Thyroid gland (tissue), 4 donors: ENCODE measurements around the gene FGD3. TPM values are rescaled to one million over a fixed set of nuclear protein-coding genes. Genes with fewer than 3 reads are reported as not detected.

ENCODE experiments used
- DNase-seq, 2 donors: peaks; one replicate each; pipeline ENCODE4 v3.0.0-alpha.2; 2019
- H3K27ac ChIP-seq, 3 donors: fragments of 200-600 bp; sonication (generic); 1 replicate in 2 of 3; 2 replicates in 1 of 3; pipeline ENCODE4 v1.5.1; 2016 to 2019; ENCODE audit warnings: mild to moderate bottlenecking in 1 of 3, moderate library complexity in 1 of 3
- H3K27me3 ChIP-seq: fragments of 200-600 bp; sonication (generic); one replicate; pipeline ENCODE4 v1.5.1; 2019
- H3K36me3 ChIP-seq, 2 donors: fragments of 200-600 bp; sonication (generic); one replicate each; pipeline ENCODE4 v1.5.1; 2016 to 2019
- H3K4me1 ChIP-seq, 2 donors: fragments of 200-600 bp; sonication (generic); one replicate each; pipeline ENCODE4 v1.5.1; 2017 to 2019
- H3K4me3 ChIP-seq, 3 donors: fragments of 200-600 bp; sonication (generic); replicated peaks in 1 of 3; 1 replicate in 2 of 3; 2 replicates in 1 of 3; pipeline ENCODE4 v1.5.1; 2016; ENCODE audit warnings: mild to moderate bottlenecking in 1 of 3
- H3K9me3 ChIP-seq: fragments of 200-600 bp; sonication (generic); one replicate; pipeline ENCODE4 v1.5.1; 2017
- POLR2A ChIP-seq, 2 donors: fragments of 450-650 bp; IDR thresholded peaks; one replicate each; pipeline ENCODE4 v1.6.1; 2017; ENCODE audit warnings: antibody characterized with exemption in 2 of 2, mild to moderate bottlenecking in 2 of 2, moderate library complexity in 1 of 2
- WGBS, 2 donors: methylation state at CpG; one replicate each; pipeline ENCODE4 v1.1.5; 2017; 5-methylcytosine and 5-hydroxymethylcytosine counted together
- intact Hi-C: fragments of 100-400 bp; cut with DNase I; formaldehyde crosslinking; loops from one replicate; pipeline ENCODE4 v1.15.1; 2023
- total RNA-seq, 4 donors: library from RNA; depleted of rRNA; stranded (reverse); fragments of >200 nt; gene quantifications; one replicate each; pipeline ENCODE4 v1.2.3, GENCODE V29; 2016
- TF ChIP-seq, protein P1 (sequence below), 6 experiments: fragments of 200-600 bp in 3 of 6; fragments of 450-650 bp in 3 of 6; sonication (generic) in 3 of 6; IDR thresholded peaks; one replicate each; pipeline ENCODE4 v1.5.1; 2016 to 2019; ENCODE audit warnings: antibody characterized with exemption in 6 of 6, mild to moderate bottlenecking in 2 of 6, inconsistent platforms in 1 of 6, moderate library complexity in 1 of 6

The FGD3 gene
- total RNA-seq, 4 donors from 2014 or later: 5.2 to 6.6 (median 5.6) TPM

DNA sequence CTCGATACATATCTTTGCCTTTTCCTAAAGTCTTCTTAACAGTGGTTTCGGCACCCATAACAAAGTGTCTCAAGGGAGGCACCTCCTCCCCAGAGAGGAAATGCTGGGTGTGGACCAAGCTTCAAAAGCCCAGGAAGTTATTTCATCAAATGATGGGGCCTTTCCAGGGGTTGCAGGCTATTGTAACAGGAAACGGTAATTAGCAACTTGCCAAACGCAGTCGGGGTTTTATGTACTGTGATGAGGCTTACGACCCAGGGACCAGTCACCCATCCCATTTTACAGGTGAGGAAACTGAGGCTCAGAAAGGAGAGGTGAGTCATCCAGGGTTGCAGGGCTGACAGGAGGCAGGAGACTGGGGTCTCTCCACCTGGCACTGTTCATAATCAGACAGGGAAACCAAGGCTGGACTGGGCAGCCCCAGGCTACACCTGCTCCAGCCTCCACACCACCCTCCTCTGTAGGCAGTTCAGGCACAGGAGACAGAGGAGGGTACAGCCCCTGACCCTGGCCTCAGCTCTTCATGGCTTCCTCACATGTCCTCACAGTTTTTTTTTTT, 81.2 kb downstream of the FGD3 start:
- no peak for DNase-seq
- H3K27ac ChIP-seq: no peak overlapping the region
- H3K27me3 ChIP-seq: no peaks in the 10 kb centered on the region
- peaks cover 4 to 11% of the 10 kb centered on the region in 2 donors for H3K4me1 ChIP-seq
- intact Hi-C loops: no loop called here
- 59 to 77% methylated on average over 6 of the region's 6 CpGs for WGBS, 2 donors
- no peak for TF ChIP-seq POLR2A (IDR thresholded peaks at IDR 0.05)
- no peaks in the 10 kb centered on the region for H3K36me3 ChIP-seq
- no peak overlapping the region for H3K4me3 ChIP-seq
- no peaks in the 10 kb centered on the region for H3K9me3 ChIP-seq

DNA sequence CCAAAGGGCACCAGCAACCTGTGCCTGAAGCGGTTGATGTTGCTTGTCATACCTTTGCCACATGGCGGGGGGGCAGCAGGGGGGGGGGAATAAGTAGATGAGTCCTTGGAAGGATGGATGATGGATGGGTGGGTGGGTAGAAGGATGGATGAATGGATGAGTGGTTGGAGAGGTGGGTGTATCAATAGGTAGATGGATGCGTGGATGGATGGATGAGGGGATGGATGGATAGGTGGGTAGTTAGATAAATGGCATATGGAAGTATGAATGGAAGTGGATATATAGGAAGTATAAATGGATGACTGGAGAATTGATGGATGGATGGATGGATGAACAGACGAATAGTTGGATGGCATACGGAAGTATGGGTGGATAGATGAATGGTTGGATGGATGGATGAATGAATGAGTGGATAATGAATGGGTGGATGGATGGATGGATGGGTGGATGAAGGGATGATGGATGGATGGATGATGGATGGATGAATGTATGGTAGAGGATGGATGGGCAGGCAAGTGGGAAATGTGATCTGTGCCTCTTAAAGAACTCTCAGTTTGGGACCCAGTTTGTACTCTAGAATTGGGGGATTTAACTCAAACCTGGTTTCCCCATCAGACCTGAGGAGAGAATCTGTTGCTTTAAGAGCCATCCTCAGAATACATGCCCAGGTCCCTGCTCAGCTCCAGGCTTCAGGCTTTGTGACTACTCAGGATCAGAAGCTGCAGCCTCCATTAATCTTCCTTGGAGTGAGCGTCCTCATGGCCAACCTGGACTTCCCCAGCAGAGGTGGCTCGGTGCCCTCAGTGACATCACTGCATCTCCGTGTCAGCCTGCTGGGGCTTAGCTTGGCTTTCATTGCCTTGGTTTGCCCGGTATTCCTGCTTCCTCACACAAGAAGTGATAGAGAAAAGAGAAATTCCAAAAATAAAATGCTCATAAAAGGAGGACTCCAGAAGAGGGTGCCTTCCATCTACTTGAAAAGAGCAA, 83.6 kb downstream of the FGD3 start:
- Histone ChIP-seq H3K4me1 (peaks cover 4 to 8% of the 10 kb centered on the region in 2 donors), H3K4me3 (no peak overlapping the region), H3K27me3 (no peaks in the 10 kb centered on the region), H3K36me3 (no peaks in the 10 kb centered on the region), H3K9me3 (no peaks in the 10 kb centered on the region), H3K27ac (no peak overlapping the region)
- DNase-seq: no peak
- intact Hi-C loops: no loop called here
- TF ChIP-seq, protein P1, sequence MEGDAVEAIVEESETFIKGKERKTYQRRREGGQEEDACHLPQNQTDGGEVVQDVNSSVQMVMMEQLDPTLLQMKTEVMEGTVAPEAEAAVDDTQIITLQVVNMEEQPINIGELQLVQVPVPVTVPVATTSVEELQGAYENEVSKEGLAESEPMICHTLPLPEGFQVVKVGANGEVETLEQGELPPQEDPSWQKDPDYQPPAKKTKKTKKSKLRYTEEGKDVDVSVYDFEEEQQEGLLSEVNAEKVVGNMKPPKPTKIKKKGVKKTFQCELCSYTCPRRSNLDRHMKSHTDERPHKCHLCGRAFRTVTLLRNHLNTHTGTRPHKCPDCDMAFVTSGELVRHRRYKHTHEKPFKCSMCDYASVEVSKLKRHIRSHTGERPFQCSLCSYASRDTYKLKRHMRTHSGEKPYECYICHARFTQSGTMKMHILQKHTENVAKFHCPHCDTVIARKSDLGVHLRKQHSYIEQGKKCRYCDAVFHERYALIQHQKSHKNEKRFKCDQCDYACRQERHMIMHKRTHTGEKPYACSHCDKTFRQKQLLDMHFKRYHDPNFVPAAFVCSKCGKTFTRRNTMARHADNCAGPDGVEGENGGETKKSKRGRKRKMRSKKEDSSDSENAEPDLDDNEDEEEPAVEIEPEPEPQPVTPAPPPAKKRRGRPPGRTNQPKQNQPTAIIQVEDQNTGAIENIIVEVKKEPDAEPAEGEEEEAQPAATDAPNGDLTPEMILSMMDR (IDR thresholded peaks at IDR 0.05): no peak
- TF ChIP-seq POLR2A (IDR thresholded peaks at IDR 0.05): no peak
- 81 to 92% methylated on average over 8 to 9 of the region's 9 CpGs for WGBS, 2 donors

DNA sequence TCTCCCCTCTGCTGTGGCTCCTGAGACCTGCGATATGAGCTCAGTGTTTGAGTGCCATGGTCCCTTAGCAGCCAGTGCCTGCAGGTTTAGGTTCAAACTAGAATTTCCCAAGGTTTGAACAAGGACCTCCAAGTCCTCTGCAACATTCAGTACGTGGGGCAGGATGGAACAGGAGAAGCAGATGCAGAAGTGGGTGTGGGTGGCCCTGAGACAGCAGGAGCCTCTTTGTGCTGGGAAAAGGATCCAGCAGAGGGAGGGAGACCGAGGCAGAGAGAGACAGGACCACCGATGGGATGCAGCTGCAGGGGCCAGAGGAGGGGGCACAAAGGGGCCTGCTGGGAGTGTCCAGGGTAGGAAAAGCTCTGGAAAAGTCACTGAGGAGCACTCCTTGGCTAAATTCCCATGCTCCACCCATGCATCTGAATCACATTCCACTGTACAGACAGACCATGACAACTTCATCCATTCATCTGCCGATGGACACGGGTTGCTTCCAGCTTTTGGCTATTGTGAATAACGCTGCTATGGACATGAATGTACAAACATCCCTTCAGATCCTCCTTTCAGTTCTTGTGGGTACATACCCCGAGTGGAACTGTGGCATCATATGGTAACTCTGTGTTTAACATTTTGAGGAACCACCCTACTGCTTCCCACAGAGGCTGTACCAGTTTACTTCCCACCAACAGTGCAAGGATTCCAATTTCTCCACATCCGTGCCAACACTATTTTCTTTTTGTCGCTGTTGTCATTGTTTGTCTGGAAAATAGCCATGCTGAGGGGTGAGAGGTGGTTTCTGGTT, 84.5 kb downstream of the FGD3 start:
- WGBS, 2 donors: 56 to 59% methylated on average over 10 of the region's 10 CpGs
- peaks cover 4 to 8% of the 10 kb centered on the region in 2 donors for H3K4me1 ChIP-seq
- no peak for TF ChIP-seq POLR2A (IDR thresholded peaks at IDR 0.05)
- TF ChIP-seq, protein P1 (IDR thresholded peaks at IDR 0.05): no peak
- H3K27ac ChIP-seq: no peak overlapping the region
- DNase-seq: peak; percentile 49 to 59
- no peaks in the 10 kb centered on the region for H3K9me3 ChIP-seq
- H3K27me3 ChIP-seq: no peaks in the 10 kb centered on the region
- H3K36me3 ChIP-seq: no peaks in the 10 kb centered on the region
- intact Hi-C loops: no loop called here
- H3K4me3 ChIP-seq: no peak overlapping the region

DNA sequence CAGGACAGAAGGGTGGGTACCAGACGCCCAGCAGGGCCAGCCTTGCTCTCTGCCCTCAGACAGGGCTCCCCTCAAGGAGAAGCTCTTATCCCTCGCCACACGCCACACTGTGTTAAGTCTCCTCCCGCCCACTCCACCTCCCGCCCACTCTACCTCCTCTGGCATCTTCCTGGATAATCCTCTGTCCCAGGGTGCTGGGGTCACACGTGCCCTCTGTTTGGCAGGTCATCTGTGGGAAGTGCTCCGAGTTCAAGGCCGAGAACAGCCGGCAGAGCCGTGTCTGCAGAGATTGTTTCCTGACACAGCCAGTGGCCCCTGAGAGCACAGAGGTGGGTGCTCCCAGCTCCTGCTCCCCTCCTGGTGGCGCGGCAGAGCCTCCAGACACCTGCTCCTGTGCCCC, 85.2 kb downstream of the FGD3 start:
- H3K27ac ChIP-seq: no peak overlapping the region
- H3K27me3 ChIP-seq: no peaks in the 10 kb centered on the region
- TF ChIP-seq, protein P1 (IDR thresholded peaks at IDR 0.05): no peak
- no peak for TF ChIP-seq POLR2A (IDR thresholded peaks at IDR 0.05)
- intact Hi-C loops: no loop called here
- no peaks in the 10 kb centered on the region for H3K9me3 ChIP-seq
- no peak for DNase-seq
- peaks cover 4 to 8% of the 10 kb centered on the region in 2 donors for H3K4me1 ChIP-seq
- H3K36me3 ChIP-seq: no peaks in the 10 kb centered on the region
- no peak overlapping the region for H3K4me3 ChIP-seq
- 92 to 97% methylated on average over 12 of the region's 12 CpGs for WGBS, 2 donors

DNA sequence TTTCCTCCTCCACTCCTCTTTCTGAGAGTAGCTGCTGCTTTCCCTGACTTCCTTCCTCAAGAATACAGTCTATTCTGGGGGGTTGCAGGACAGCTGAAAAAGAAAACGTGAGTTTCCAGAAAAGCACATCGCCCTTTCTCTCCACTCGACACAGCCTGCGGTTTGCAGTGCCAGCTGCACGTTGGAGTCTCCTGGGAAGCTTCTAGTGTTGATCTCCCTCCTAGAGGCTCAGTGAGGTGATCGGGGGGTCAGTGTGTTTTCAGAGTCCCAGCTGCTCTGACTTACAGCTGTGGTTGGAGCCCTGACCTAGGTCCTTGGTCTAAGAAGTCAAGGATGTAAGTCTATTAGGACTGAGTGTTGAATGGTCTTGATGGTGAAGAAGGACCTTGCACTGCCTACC, 86.2 kb downstream of the FGD3 start:
- Histone ChIP-seq H3K4me3 (no peak overlapping the region), H3K9me3 (no peaks in the 10 kb centered on the region), H3K4me1 (peaks cover 4 to 8% of the 10 kb centered on the region in 2 donors), H3K27me3 (no peaks in the 10 kb centered on the region), H3K36me3 (no peaks in the 10 kb centered on the region), H3K27ac (no peak overlapping the region)
- WGBS, 2 donors: 57 to 74% methylated on average over 5 to 6 of the region's 6 CpGs
- TF ChIP-seq, protein P1 (IDR thresholded peaks at IDR 0.05): no peak
- no peak for TF ChIP-seq POLR2A (IDR thresholded peaks at IDR 0.05)
- intact Hi-C loops: no loop called here
- no peak for DNase-seq
